NCI-H774 (cell line): ENCODE measurements around the gene SYVN1.
A peak's percentile ranks its signal among the peaks of the same experiment; 100 is the strongest.

ENCODE experiments used
- DNase-seq: peaks from one replicate; lab custom pipeline; 2025; lab: John Stamatoyannopoulos, UW

Gene SYVN1

GRCh38 chr11:65112546-65113360, 21.6 kb downstream of the SYVN1 start:
- DNase-seq = peak; percentile 53

DNA sequence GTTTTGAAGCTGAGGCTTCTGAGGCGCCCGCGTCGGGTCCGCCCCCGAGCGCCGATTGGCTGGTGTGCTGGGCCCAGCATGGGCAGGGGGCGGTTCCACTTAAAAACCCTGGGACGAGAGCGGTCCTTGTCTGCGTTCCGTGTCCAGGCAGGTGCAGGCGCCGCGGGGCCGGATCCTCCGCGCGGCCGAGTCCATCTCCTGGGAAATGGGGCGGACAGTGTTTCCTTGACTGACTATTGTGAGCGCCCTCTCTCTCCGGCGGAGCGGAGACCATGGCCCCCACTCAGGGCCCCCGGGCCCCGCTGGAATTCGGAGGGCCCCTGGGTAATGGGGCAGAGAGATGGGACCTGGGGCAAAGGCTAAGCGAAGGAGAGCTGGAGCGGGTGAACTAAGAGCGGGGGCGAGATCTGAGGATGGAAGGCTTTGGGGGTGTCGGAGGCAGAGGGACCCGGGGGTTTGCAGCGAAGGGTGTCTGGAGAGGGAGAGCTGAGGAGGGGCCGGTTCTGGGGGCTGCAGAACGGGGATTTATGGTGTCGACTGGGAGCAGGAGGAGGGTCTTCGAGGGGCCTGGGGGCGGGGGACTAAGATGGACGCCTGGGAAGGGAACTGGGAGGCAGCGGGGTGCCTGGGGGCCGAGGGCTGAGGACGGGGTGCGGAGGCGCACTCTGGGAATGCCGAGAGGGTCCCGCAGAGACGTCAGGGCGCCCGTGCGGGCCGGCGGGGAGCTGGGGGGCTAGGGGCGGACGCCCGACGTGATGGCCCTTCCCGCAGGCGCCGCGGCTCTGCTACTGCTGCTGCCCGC, 22.4 kb downstream of the SYVN1 start, which contains the start of gene TM7SF2:
TSS of gene TM7SF2 (plus strand) at position 129 of the 802 bp plus-strand sequence. CDS start at position 273, 144 bp downstream.
- peak; percentile 98 for DNase-seq

GRCh38 chr11:65111159-65111743, 23.1 kb downstream of the SYVN1 start:
- no peak for DNase-seq

GRCh38 chr11:65110354-65110861, 23.9 kb downstream of the SYVN1 start:
- peak; percentile 66 for DNase-seq

- DNase-seq = no peak
Observed at GRCh38 chr11:65109231-65110198, 24.8 kb downstream of the SYVN1 start.

- DNase-seq = no peak
Observed at GRCh38 chr11:65108469-65109123, 25.7 kb downstream of the SYVN1 start.

GRCh38 chr11:65107751-65108468, 26.4 kb downstream of the SYVN1 start:
- DNase-seq = no peak

DNA sequence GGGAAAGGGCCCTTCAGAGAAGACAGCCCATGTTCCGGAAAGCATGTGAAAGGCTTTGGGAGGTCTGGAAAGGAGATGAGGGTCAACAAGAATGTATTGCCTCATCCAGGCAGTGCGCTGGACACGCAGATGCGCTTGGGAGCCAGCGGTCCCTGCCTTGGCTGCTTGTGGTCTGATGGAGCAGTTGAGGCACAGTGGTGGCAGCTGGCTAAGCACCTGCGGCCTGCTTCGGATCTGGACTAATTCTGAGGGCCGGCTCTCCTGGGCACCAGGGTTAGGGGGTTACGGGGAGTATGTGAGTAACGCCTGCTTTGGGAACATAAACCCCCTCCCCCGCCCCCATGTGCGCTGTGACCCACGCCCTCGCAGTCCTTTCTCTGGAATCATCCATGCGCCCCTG, 27.2 kb downstream of the SYVN1 start:
- DNase-seq = no peak

- no peak for DNase-seq
Observed at GRCh38 chr11:65104628-65105027, 29.7 kb downstream of the SYVN1 start.

- no peak for DNase-seq
Observed at GRCh38 chr11:65103476-65103875, 30.8 kb downstream of the SYVN1 start.

DNA sequence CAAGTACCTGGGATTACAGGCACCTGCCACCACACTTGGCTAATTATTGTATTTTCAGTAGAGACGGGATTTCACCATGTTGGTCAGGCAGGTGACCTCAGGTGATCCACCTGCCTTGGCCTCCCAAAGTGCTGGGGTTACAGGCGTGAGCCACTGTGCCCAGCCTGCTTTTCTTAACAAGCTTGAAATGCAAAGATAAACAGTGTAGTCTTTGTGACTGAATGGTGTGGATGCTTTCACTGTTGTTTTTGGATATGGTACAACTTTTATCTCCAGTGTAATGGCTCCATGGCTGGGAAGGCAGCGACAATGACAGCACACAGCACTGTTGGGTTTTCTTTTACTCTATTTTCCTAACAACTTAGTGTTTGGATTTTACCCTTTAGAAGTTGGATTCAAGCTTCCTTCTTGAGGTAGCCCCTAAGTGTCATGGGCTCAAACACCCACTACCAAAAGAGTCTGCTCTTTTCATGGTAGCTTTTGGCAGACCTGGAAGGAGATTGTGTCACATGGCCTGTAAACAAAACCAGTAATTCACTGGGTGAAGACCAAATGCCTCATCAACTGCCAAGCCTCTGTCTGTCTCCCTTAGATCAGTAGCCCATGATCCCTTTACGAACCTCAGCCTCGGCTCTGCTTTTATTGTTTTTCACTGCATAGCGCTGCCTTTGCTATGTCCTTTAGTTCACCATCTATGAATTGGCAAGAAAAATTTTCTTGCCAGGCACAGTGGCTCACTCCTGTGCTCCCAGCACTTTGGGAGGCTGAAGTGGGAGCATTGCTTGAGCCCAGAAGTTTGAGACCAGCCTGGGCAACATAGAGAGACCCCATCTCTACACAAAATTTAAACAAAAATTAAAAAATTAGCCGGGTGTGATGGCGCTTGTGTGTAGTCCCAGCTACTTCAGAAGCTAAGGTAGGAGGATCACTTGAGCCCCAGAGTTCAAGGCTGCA, 31.9 kb downstream of the SYVN1 start:
- DNase-seq = peak; percentile 76

- no peak for DNase-seq
Observed at GRCh38 chr11:65100674-65101350, 33.5 kb downstream of the SYVN1 start.

- DNase-seq = no peak
Observed at GRCh38 chr11:65096926-65097325, 37.4 kb downstream of the SYVN1 start.

GRCh38 chr11:65095974-65096806, 38.1 kb downstream of the SYVN1 start, which contains the start of gene VPS51:
Gene VPS51 (plus strand): TSS chr11:65096214. CDS start chr11:65096251, 37 bp downstream.
- peak; percentile 93 for DNase-seq

DNA sequence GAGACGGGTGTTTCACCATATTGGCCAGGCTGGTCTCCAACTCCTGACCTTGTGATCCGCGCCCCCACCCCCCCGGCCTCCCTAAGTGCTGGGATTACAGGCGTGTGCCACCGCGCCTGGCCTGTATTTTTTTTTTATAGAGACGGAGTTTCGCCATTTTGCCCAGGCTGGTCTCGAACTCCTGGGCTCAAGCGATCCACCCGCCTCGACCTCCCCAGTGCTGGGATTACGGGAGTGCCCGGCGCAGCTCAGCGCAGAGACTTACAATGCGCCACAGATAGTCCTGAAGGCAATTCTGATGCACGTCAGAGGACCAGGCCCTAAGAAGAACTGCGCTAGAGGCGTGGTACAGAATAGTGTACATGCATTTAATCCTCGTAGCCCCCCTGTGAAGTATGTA, 38.9 kb downstream of the SYVN1 start:
- no peak for DNase-seq

DNA sequence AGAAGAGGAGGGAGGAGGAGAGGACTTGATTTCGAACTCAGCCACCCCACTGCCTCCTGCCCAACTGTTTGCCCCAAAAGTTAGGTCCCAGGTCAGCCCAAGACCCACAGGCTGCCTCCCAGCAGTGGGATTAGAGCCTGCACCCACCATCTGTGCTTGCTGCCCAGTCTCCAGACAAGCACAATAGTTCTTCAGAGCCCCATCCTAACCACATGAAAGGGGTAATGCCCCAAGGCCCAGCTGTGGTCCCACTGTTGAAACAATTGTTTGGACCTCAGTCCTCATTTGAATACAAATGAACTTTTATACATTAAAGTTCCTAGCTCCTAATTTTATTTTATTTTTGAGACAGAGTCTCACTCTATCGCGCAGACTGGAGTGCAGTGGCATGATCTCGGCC, 43.7 kb downstream of the SYVN1 start:
- DNase-seq = no peak

DNA sequence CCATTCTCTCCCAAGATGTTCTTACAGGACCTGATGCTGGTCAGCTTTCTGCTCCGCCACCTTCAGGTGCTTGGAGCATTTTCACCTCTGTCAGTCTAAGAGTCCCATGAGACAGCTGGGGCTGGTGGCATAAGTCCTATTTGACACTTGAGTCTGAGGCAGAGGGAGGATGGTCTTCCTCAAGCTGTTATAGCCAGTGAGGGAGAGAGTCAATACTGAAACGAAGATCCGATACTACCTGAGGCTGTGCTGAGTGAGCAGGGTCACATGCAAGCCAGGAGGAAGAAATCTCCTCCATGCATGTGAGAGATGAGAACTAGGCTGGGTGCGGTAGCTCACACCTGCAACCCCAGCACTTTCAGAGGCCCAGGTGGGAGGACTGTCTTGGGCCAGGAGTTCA, 44.7 kb downstream of the SYVN1 start:
- no peak for DNase-seq
